ENCODE measurements around the gene CAST.

GRCh38 chr5:96733771-96734500 lies 71.8 kb downstream of the CAST start:
- no peak for TF ChIP-seq POLR2A (IDR thresholded peaks at IDR 0.05)
- TF ChIP-seq CTCF (IDR thresholded peaks at IDR 0.05), result no peak
- TF ChIP-seq EP300 (IDR thresholded peaks at IDR 0.05), result no peak
